Measurements from ENCODE around the gene ZDBF2.

DNA sequence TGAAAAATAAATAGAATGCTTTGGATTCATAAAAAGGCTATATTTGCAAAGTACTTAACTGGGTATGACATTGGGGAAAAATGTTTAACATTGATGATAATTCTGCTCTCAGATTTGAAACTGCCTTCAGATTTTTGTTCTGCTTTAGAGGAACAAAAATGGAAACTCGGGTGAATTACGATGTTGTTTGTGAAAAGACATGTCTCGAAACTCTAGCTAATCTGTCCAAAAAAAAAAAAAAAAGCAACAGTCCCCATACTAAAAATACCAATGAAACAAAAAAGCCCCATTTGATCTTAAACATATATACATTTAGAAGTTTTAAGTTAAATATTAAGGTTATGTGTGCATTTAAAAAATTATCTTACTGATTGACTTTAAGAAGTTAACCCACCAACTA lies 3.0 kb downstream of the ZDBF2 start:
- TF ChIP-seq EP300 (IDR thresholded peaks at IDR 0.05): no peak
- TF ChIP-seq, protein P1, sequence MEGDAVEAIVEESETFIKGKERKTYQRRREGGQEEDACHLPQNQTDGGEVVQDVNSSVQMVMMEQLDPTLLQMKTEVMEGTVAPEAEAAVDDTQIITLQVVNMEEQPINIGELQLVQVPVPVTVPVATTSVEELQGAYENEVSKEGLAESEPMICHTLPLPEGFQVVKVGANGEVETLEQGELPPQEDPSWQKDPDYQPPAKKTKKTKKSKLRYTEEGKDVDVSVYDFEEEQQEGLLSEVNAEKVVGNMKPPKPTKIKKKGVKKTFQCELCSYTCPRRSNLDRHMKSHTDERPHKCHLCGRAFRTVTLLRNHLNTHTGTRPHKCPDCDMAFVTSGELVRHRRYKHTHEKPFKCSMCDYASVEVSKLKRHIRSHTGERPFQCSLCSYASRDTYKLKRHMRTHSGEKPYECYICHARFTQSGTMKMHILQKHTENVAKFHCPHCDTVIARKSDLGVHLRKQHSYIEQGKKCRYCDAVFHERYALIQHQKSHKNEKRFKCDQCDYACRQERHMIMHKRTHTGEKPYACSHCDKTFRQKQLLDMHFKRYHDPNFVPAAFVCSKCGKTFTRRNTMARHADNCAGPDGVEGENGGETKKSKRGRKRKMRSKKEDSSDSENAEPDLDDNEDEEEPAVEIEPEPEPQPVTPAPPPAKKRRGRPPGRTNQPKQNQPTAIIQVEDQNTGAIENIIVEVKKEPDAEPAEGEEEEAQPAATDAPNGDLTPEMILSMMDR (IDR thresholded peaks at IDR 0.05): no peak

Measured in suprapubic skin (tissue), 3 donors.